Measurements from ENCODE around the gene SHISAL2A.
A peak's percentile ranks its signal among the peaks of the same experiment; 100 is the strongest.

Gene SHISAL2A

DNA sequence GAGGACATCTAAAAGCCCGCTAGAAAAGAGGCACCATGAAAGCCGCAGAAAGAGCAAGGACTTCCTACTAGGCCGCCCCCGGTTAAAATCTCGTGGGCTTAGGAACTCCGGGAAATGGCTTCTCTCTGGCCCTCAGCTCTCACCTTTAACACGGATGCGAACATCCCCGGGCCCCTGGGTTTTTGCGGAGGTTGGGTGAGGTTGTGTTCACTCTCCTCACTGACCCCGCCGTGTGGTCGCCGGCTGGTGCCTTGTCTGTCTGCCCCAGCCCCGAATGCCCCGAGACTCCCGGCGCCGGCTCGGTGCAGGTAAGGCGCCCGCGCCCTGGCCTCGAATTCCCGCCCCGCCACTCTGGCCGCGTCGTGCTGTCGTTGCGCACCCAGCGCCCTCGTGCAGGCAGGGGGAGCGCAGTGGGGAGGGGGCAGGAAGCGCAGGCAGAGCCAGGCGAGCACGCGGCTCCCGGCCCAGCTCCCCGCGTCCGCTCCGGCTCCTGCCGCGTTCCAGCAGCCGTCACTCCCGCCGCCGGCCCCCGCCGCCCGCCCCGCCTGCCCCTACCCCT lies at the start of gene SHISAL2A:
TSS of gene SHISAL2A (plus strand) at position 437 of the 559 bp plus-strand sequence. CDS start 326 bp downstream, outside the sequence.
- peak in 2 of 3 experiments; percentile 88 to 90 for DNase-seq

DNA sequence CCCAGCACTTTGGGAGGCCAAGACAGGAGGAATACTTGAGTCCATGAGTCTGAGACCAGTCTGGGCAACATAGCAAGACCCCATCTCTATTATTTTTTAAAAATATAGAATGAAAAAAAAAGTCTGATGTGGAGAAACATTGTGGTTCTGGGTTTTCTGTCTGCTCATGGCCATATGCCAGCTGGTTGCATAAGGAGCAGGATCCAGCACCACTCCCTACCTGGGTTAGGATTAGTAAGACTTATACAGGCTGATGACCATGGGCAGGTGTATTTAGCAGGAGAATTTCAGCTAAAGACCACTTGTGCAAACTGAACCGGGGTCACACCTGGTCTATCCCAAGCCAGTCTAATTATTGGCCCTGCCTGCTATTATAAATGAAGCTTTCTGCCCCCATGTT lies 47.5 kb upstream of the SHISAL2A start:
- no peak for DNase-seq

DNA sequence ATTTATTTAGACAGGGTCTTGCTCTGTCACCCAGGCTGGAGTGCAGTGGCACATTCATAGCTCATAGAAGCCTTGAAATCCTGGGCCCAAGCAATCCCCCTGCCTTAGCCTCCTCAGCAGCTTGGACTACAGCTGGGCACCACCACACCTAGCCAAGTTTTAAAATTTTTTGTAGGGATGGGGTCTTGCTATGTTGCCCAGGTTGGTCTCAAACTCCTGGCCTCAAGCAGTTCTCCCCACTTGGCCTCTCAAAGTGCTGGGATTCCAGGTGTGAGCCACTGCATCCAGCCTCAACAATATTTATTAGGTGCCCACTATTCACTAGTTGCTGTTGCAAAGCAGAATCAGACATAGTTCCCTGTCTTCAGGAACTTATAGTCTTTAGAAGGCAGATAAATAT lies 44.9 kb upstream of the SHISAL2A start:
- no peak for DNase-seq

DNA sequence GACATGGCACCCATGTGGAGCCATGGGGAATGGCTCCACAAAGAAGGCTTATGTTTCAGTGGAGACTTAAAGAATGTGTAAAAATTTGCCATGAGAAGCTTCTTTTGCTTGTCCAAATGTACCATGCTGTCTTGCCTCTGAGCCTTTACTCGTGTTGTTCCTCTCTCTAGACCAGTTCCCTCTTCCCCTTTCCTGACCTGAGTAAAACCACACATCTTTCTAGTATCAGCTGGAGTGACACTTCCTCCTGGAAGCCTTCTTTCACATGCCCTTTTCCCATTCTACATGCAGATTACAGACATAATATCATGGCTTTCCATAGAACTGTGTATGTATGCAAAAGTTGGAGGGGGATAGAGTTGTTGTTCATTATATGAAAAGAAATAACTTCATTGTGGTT lies 44.4 kb upstream of the SHISAL2A start:
- DNase-seq, result no peak

DNA sequence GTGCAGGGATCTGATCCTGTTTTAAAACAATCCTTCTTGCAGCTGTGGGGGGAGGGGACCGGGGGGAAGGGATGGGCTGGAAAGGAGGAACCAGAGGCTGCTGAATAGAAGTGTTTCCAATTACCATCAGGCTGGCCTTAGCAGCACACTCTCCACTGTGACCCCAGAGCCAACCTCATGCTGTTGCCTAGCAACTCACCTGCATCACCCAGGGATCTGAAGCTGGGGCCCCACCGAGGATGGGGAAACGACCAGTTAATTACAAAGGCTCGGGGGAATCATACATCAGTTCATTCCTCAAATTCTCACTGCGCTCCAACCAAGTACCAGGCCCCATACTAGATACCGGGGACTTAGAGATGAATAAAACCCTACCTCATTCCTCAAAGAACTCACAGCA lies 42.7 kb upstream of the SHISAL2A start:
- peak in 2 of 3 experiments; percentile 77 to 96 for DNase-seq

DNA sequence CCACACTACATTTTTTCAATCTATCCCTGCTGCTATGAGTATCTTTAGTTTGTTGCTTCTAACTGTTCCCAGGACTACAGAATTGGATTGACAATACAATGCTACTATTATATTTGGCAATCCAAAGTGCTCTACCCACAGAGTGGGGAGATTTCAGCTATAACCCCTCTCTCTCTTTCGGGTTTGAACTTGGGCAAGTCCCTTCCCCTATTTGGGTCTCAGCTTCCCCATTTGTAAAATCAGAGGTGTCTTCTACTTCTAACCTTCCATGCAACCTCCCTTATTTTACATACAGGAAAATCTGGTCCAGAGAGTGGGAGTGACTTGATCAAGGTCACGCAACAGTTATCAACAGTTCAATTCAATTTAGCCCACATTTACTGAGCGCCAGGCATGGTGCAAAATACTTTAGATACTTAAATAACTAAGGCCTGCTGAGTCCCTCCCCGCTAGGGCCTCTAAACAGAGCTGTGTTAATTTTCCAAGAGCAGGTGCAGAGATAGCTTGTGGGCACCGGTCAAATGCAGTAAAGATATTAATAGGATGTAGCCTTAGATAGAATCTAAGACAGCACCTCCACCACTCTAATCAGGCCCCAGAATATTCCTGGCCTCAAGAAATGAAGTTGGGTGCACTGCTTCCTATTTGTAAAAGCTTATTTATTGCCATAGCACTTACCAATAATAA lies 40.2 kb upstream of the SHISAL2A start:
- peak in 1 of 3 experiments; percentile 55 for DNase-seq

DNA sequence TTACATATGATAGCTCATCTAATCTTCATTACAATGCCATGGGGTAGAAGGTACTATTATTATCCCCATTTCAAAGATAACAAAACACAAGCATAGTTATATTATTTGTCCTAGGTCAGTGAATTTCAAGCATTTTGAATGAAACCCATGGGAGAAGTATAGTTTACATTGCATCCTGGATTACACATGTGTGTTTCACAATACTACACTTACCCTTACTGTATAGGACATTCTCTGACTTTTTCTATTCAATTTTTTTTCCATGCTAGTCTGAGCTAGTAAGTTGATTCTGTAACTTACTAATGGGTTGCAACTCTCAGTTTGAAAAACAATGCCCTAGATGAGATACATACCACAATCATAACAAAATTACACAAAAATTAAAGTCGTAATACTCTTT lies 39.5 kb upstream of the SHISAL2A start:
- DNase-seq, result no peak

DNA sequence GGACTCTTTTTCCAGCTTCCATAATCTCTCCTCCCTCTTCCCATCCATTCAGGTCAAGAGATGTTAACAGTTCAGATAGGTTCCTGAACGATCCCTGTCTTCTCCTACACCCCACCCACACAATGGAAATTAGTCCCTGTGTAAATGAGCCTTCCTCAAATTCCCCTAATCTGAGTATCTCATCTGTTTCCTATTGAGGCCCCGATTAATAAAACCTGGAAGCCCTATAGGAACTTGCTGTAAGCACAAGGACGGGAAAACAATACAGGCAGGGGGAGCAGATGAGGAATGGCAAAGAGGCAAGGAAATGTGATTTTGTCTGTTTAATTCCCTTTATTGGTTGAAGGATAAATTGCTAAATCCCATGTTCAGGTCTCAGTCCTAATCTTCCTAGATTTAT lies 37.9 kb upstream of the SHISAL2A start:
- DNase-seq, result no peak

DNA sequence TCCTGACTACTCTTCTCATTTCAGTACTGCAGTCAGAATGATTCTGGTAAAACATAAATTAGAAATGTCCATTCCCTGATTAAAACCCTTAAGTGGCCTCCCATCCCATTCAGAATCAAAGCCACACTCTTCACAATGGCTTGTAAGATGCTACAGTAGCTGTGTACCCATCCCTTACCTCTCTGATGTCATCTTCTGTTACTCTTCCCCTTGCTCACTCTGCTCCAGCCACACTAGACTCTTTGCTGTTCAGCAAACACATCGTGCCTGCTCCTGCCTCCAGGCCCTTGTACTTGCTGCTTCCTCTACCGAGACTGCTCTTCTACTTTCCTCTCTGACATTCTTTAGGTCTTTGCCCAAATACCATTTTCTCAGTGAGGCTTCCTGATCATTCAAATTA lies 35.1 kb upstream of the SHISAL2A start:
- DNase-seq, result no peak

DNA sequence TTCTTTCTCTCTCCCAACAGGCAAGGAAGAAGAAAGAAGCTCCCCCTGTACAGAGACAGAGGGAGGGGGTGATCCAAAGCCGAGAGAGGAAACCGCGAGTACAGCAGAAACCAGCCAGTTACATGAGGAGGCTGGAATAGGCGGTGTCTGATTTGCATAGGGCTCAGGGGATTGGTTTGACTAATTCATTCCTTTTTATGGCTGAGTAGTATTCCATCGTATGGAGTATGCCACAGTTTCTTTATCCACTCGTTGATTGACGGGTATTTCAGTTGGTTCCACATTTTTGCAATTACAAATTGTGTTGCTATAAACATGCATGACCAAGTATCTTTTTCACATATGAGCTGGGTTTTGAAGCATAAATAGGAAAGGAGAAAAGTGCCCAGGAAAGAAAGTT lies 34.2 kb upstream of the SHISAL2A start:
- no peak for DNase-seq

DNA sequence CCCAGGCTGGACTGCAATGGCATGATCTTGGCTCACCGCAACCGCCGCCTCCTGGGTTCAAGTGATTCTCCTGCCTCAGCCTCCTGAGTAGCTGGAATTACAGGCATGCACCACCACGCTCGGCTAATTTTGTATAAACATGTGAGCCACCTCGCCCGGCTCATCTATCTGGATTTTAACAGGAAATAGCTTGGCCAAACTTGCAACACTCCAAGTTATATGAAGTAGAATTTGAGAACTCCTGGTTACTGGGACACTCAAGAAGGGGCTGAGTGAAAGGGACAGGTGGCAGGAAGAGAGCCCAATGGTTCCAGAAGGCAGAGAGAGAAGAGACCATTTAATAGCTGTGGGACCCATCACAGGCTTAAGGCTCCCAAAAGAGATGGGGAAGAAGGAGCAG lies 33.7 kb upstream of the SHISAL2A start:
- no peak for DNase-seq

DNA sequence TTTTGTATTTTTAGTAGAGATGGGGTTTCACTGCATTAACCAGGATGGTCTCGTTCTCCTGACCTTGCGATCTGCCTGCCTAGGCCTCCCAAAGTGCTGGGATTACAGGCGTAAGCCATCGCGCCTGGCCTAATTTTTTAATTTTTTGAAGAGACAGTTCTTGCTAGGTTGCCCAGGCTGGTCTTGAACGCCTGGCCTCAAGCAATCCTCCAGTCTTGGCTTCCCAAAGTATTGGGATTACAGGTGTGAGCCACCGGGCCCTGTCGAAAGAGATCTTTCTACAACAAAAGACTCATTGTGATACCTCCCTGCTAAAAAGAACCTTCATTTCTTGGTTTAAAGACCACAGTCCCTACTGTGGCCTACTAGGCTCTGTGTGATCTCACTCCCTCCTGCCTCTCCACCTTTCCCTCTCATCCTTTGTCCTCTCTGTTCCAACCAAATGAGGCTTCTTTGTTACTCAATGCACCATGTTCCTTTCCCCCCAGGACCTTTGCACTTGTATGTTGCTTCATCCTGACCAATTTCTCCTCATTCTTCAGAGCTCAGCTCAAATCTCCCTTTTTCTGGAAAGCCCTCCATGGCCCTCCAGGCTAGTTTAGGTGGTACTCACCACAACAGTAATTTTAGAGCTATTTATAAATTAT lies 32.3 kb upstream of the SHISAL2A start:
- DNase-seq, result no peak

DNA sequence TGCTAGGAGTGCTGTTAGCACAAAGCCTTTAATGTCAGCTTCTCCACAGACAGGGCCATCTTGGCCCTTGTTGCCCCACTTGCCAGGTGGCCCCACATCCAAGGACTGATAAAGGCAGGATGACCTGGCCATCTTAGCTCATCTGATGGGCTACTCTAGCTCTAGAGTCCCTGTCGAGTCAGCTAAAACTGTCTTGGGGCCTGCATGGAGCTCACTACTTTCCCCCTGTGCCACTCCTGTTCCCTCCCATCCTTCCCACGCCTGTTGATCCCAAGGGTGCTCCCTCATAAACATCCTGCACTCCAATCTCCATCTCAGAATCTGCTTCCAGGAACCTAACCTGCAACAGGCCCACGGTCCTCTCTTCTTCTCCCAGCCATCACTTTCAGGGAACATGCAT lies 31.4 kb upstream of the SHISAL2A start:
- no peak for DNase-seq

DNA sequence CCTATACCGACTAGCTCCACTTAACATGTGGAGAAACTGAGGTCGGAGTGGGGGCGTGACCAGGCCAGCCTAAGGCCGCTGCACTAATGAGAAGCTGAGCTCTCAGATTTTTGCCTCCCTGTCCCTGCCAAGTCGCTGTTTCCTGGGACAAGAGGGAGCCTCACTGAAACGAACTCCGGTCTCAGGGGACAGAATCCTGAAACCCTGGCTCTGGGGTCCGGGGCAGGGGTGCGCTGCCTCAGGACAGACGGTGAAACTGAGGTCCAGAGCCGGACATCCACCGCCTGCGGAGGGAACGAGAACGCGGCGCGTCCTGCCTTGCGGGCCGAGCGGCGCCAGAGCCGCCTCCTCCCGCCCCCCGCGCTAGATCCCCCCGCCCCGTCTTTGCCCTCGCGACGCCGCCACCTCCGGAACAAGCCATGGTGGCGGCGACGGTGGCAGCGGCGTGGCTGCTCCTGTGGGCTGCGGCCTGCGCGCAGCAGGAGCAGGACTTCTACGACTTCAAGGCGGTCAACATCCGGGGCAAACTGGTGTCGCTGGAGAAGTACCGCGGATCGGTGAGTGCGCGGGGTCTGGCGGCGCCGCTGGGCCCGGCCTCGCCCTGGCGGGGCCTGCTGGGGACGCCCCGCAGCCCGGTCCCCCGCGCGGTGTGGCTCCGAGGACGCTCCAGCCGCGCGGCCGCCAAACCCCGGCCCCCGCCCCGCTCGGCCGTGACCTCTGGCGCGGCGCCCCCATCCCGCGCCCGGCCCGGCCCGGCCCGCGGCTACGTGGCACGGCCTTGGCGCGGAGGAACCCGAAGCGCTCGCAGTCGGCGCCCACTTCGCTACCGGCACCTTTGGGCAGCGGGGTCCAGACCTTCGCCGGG lies 30.7 kb upstream of the SHISAL2A start, which contains the start of gene GPX7:
TSS of gene GPX7 (plus strand) at position 381 of the 865 bp plus-strand sequence. CDS start at position 420, 39 bp downstream.
- DNase-seq, result peak in 2 of 3 experiments; percentile 79 to 81

DNA sequence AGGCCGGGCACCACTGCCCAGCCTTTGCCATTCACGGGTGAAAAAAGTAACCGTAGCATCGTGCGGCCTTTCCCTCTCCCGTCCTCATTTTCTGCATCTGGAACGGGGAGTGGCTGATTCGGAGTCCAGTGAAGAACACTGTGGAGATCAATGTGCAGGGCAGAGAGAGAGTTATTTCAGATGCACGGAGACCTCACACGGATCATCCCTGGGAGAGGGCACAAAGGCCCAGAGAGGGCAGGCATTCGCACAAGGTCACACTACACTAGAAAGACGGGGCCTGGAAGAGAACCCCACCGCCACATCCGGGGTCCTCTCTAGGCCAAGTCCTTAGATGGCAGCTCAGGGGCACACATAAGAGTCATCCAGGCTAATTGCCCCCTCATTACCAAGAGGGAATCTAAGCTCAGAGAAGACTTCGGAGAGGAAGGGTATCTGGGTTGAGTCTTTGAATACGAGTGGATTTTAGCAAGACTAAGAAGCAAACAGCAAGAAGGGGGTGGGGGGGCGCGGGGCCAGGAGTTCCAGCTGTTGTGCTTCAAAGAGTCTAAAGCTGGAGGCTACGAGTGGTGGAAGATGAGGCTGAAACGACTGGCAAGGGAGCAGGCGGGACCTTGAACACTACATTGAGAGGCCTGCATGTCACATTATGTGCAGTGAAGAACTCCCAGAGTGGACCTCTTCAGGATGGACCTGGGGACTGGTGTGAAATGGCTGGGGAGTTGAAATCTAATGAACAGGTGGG lies 29.9 kb upstream of the SHISAL2A start:
- DNase-seq, result peak in 2 of 3 experiments; percentile 72 to 75

DNA sequence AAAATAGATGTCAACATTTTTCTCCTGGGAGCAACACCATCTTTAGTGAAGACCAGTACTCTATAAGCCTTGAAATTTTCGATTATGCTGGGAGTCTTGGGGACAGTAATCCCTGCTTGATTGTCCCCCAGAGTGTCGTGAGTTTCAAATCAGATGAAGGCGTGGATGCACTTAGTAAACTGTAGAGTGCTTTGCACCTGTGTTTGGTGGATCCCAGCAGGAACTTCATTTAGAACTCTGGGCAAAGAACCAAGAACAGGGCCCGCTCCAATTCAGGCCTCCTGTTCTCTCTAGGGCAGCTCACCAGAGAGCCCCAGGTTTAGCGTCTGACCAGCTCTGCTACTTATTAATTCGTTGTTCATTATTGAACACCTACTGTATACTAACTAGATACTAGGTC lies 29.3 kb upstream of the SHISAL2A start:
- no peak for DNase-seq

DNA sequence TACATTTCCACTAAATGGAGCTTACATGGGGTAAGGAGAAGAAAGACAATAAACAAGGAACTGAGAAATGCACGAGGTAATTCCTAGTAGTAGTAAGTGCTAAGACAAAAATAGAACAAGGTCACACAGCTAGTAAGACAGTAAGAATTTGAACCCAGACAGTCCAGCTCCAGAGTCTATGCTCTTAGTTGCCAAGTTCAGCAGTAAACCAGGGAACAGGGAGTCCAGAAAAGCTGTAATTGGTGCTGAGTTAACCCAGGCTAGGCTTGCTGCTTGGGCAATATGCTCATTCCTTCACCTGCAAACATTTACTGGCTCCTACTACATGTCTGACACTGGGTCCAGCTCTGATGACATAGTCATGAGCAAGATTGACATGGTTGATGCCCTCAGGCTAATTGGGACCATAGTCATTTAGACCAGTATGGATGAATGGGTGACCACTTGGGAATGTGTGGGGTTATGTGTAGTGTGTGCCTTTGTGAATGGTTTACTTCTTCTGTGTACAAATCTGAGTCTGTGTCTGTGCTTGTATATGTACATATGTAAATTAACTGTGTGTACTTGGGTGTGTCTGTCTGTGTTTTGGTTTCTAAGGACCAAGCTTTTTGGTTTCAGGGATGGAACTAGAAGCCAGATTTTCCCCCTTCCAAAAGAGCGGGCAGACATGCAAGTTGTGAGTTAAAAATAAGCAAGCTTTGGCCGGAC lies 28.8 kb upstream of the SHISAL2A start:
- DNase-seq, result no peak

DNA sequence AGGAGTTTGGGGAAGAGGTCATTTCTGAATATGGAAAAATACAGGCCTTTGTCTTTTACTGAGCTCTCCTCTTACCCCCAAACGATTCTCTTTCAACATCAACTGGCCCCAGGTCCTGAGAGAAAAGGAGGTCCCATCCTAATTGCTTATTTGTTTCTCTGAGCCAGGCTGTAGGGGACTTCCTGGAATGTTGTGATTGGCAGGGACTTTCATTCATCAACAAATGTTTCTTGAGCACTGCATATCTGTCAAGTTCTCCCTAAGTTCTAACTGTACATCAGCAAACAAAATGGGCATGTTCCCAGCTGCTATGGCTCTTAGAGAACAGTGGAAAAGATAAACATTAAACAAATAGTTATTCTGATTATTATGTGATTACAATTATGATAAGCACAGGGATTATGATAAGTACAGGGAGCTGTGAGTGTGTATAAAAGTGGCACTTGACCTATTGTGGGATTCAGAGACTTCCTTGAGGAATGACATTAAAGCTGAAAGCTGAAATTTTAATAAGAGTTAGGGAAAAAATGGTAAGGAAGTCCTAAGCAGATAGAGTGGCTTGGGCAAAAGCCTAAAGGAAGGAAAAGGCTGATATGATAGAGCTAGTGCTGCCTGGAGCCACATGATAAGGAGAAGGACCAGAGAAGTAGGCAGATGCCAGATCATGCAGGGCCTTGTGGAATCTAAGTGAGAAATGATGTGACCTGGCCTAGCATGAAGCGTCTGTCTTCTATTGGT lies 19.2 kb upstream of the SHISAL2A start:
- DNase-seq, result no peak

DNA sequence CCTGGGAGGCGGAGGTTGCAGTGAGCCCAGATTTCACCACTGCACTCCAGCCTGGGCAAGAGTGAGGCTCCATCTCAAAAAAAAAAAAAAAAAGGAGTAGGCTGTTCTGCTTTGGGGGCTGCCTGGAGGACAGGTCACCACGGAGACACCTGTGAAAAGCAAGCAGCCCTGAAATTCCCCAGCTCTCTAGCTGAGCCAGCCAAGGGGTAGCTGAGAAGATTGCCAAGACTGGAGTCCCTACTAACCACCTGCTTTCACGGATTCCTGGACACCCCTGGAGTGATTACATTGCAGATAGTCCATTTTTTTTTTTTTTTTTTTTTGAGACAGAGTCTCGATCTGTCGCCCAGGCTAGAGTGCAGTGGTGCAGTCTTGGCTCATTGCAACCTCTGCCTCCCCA lies 18.3 kb upstream of the SHISAL2A start:
- DNase-seq, result no peak

DNA sequence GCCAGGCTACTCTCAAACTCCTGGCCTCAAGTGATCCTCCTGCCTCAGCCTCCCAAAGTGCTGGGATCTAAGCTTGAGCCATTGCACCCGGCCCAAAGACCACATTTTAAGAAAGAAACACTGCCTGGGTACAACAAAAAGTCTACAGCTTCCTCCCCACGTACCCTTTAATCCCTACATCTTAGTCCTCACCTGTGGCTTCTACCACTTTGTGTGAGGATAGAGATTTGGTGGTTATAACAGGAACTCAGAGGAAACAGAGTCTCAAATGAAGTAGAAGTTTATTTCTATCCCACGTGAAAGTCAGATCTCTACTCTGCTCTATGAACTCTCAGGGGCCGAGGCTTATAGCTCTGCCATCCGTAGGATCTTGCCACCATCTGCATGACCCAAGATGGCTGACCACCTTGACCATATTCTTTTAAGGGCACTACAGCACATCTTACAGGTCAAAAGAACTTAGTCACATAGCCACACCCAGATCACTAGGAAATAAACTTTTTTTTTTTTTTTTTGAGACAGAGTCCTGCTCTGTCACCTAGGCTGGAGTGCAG lies 17.4 kb upstream of the SHISAL2A start:
- no peak for DNase-seq

DNA sequence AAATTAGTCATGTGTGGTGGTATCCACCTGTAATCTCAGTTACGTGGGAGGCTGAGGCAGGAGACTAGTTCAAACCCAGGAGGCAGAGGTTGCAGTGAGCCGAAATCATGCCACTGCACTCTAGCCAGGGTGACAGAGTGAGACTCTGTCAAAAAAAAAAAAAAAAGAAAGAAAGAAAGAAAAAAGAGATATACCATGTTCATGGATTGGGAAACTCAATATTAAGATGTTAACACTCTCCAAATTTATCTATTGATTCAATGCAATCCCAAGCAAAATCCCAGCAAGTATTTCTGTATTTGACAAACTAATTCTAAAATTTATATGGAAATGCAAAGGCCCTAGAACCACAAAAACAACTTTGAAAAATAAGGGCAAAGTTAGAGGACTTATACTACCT lies 11.0 kb upstream of the SHISAL2A start:
- DNase-seq, result no peak

Measured in NCI-H1417 (cell line).